Measurements from ENCODE around the gene IGFLR1. TPM values are rescaled to one million over a fixed set of nuclear protein-coding genes. Genes with fewer than 3 reads are reported as not detected.

IGFLR1 gene
- total RNA-seq, 1 donor from 2014 or later, result not detected

DNA sequence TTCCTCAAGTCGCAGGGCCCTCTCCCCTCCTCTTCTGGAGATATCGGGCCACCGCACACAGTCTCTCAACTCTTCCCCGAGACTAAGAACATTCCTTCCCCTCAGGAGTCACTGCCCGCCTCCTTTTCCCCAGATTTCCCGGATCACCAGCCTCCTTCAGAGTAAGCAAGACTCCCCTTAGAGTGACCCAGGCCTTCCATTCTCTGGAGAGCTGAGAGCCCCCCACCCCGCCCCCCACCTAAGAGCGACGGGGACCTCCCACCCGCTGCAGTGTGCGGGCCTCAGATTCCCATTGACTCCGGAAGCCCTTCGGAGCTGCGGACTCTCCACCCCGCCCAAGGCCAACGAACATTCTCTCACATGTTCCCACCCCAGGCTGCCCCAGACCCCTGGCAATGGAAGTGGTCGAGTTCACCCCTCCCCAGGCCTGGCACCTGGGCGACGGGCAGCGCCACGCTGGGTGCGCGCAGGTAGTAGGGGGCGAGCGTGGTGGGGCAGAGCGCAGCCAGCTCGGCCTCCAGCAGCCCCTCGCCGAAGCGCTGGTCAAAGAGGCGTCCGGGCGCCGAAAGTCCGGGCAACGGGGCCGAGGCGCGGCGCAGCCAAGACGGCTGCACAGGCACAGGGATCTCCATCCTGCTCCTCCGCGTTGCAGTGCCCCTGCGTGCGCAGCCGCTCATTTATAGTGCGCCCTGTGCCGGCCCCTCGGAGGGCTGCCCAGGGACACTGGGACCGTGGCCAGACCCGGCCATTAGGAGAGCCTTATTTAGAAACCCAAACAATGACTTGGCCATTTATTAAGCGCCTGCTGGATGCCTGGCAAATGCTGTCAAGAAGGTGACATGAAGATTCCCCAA, 14.4 kb upstream of the IGFLR1 start, which contains the start of gene HSPB6:
Gene HSPB6 (minus strand): TSS at position 653 of the 854 bp plus-strand sequence. CDS start 21 bp downstream, at position 632.
- peak; percentile 50 for DNase-seq (ENCODE audit: low spot score)

DNA sequence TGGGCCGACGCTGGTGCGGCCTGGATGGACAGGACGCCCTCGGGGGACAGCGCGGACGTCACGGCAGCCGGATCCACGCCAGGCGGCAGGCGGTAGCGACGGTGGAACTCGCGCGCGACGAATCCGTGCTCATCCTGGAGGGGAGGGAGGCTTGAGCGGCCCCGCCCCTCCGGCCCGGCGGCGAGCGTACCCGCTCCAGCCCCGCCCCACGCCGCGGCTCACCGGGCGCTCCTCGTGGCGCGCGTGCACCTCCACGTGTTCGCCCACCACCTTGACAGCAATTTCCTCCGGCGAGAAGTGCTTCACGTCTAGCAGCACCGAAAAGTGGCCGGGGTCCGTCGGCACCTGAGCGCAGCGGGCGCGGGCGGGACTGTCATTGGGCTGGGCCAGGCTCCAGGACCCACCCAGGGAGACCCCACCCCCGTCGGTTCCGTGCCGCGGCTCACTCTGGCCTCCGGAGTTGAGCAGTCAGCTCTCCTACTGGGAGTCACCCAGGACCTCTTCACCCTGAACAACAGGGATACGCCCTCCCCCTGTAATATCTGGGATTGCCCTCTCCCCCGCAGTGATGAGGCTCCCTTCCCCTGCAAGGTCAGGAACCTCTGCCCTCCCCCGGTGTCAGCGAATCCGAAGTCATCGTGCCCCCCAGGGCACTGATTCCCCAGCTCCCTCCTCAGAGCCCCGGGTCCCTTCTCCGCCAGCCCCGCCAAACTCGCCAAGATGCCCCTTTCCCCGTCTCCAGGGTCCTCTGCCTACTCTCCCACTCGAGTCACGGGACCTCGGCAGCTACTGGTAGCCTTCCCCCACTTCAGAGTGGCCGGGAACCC, 13.5 kb upstream of the IGFLR1 start:
- DNase-seq (ENCODE audit: low spot score), result peak; percentile 81

DNA sequence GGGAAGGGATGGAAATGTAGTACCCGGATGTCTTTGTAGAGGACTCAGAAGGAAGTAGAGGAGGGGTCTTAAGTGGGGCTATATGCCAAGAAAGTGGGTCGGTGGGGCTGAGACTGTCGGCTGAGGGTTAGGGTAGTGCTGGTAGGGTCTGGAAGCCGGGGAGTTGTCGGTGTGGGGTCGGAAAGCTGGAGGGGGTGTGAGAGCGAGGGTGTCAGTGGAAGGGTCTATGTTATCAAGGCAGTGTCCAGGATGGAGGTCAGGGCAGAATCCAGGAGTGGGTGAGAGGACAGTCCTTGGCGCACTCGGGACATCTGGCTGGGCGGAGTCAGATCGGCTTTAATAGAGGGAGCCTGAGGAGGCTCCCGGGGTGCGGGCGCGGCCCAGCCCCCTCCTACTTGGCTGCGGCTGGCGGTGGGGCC, 12.9 kb upstream of the IGFLR1 start:
- DNase-seq (ENCODE audit: low spot score), result no peak

DNA sequence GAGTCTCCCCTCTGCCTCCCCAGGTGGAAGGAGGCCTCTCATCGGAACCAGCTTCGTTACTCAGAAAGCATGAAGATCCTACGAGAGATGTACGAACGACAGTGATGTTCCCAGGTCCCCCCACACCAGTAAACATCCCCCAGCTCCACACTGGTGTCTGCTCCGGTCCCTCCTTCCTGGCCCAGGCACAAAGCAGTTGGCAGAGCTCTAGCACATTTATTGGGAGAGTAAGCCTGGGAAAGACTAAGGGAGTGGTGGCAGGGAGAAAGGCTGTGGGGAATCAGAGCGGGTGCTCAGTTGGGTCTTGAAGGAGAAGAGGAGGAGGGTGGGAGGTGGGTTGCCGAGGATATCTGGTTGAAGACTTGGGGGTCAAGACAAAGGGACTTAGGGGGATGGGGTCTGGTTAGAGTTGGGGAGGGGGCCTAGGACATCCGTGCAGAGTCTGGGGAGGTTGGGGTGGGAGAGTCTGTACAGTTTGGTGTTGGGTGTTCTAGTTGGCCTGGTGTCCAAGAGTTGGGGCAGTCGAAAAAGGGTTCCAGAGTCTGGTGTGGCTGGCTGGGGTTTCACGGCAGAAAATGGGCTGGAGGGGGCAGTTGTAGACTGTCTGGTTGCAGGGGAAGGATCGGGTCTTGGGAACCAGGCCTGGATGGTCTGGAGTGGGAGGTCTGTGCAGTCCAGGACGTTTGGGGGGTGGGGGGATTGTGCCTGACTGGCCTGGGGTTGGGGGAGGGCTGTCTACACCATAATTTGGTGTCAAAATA, 12.3 kb upstream of the IGFLR1 start:
- DNase-seq (ENCODE audit: low spot score), result peak; percentile 41

DNA sequence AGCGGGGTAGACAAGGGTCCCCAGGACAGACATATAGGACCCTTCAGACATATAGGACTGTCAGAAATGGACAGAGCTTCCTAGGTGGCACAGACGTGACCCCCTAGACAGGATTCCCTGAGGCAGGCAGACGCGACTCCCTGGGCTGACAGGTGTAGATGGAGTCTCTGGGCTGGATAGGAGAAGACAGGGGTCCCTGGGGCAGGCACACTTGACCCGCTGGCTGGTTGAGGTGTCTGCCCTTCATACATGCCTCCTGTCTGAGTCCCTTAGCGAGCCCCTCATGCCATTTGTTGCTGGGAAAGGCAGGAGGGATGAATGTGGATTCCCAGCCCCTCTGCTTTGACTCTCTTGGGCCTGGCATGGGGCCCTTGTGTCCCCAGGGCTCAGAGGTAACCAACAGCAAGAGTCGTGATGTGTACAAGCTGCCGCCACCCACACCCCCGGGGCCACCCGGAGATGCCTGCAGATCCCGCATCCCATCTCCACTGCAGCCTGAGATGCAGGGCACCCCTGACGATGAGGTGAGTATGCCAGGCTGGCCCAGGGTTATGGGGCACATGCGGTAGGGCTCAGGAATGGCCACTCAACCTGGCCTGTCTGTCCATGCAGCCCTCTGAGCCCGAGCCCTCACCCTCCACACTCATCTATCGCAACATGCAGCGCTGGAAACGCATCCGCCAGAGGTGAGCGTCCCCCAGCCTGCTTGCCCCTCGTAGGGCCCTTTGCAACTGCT, 11.6 kb upstream of the IGFLR1 start:
- no peak for DNase-seq (ENCODE audit: low spot score)

DNA sequence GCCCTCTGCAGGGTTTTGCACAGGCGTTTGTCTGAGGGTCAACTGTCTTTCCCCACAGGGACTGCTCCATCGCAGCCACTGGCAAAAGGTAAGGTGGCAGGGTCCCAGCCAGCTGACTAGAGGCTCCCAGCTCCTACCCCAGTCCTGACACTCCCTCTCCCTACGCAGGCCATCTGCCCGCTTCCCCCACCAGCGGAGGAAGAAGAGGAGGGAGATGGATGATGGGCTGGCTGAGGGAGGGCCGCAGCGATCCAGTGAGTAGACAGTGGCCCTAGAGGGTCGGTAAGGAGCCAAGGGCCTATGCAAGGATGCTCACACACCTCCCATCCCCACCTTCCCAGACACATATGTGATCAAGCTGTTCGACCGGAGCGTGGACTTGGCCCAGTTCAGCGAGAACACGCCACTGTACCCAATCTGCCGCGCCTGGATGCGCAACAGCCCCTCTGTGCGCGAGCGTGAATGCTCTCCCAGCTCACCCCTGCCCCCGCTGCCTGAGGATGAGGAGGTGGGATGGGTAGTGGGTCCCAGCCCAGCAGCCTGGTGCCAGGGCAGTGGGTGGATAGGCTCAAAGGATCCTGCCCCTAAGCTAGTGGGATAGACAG, 10.6 kb upstream of the IGFLR1 start:
- no peak for DNase-seq (ENCODE audit: low spot score)

DNA sequence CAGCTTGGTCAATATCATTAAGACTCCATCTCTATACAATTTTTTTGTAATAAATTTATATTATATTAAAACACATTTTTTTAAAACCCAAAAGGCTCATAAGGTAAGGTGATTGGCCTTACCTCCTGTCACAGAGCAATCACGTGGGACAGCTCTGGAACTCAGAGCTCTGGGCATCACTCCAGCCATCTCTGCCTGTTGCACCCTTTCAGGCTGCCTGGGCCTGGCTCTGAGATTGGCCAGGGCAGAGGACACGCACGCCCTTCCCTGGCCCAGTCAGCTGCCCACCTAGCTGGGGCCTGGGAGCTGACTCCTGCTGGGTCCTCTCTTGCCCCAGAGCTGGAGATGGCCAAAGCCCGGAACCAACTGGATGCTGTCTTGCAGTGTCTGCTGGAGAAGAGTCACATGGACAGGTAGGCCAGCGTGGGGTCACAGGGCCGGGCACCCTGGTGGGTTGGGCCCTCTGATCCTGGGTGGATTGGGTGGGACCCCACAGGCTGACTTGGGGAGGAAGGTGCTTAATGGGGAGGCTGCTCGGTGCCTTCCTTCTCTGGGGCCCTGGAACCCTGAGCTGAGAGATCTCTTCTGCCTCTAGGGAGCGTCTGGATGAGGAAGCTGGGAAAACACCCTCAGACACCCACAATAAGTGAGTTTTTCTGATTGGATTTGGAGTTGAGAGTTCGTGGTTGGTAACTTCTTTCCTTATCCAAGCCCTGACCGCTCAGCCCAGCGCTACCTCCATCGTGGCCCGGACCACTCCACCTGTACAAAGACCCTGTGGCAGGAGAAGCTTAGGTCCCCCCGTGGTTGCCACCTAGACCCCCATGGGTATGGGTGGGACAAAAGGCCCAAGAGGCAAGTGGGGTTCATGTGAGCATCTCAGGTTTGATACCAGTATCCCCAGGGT, 9.8 kb upstream of the IGFLR1 start:
- DNase-seq (ENCODE audit: low spot score), result no peak

DNA sequence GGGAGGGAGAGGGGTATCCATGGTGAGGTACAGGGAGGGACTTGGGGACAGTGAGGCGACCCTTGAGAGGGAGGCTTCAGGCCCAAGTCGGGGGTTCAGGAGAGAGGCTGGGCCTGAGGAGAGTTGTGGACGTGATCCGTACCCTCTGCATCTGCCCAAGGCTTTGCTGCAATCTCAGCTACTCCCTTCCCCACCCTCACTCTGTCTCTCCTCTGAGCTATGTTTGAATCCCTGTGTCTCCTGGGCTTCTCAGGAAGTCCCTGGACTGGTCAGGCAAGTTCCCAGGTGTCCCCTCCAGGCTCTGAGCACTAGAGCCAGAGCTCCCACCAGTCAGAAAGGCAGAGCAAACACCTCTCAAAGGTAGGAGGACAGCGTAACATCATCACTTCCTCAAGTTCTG, 7.9 kb upstream of the IGFLR1 start:
- no peak for DNase-seq (ENCODE audit: low spot score)

DNA sequence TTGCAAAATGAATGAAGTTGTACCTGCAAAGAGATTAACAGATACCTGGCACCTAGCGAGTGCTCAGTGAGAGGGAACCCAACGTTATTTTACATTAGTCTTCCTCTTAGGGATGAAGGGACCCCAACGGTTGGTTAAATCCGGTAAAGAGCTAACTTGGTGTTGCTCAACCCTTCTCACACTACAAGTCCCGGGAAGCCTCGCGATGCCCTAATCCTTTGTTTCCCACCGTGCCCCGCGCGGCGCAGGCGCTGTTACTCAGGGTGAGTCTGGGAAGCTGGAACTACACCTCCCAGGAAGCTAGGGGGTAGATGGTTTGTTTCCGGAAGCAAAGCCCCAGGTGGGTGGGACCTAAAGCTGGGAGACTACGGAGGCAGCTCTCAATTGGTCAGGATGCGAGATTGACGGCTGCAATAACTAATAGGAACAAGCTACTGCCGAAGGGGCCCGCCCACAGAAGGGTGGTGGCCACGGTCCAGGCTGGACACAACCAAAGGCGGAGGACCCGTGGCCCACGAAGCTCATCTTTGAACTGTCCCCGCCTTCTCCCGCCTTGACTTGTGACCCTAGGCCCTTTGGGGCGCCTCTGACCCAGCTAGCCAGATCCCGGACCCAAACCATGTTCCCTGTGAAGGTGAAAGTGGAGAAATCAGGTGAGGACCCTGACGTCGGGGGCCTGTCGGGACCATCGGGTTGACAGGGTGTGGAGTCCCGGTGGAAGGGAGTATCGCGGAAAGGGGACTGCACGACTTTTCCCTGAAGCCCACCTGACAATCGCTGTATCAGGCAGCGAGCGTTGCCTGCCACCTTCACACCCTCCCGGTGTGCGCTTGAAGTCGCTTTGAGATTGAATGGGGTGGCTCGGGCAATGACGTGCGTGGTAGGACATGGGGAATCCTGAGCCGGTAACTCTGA, 6.1 kb upstream of the IGFLR1 start, which contains the start of gene LIN37:
Gene LIN37 (plus strand): TSS at position 471 of the 915 bp plus-strand sequence. CDS start 149 bp downstream, at position 620.
- peak; percentile 100 for DNase-seq (ENCODE audit: low spot score)

DNA sequence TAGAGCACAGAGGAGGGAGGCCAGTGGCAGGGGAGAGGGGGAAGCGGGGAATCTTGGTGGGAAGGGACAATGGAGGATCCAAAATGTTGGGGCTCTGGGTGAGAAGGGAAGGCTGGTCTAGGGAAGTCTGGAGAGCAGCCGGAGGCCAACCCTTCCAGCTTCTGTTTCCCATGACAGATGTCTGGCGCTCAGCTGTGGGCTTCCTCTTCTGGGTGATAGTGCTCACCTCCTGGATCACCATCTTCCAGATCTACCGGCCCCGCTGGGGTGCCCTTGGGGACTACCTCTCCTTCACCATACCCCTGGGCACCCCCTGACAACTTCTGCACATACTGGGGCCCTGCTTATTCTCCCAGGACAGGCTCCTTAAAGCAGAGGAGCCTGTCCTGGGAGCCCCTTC, 4.3 kb upstream of the IGFLR1 start:
- no peak for DNase-seq (ENCODE audit: low spot score)

DNA sequence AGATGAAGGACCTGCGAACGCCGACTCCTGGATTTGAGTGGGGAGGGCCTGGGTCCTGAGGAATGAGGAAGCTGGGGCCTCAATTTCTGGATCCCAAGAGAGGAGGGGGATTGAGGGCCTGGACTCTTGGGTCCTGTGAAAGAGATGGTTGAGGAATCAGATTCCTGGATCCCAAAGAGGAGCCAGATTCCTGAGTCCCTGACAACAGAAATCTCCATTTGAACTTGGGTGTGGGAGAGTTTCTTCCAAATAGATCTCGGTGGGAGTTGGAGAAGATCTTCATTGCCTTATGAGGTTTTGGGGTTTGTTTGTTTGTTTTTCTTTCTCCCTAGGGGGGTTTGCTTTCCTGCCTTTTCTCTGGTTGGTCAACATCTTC, 3.8 kb upstream of the IGFLR1 start:
- DNase-seq (ENCODE audit: low spot score), result no peak

DNA sequence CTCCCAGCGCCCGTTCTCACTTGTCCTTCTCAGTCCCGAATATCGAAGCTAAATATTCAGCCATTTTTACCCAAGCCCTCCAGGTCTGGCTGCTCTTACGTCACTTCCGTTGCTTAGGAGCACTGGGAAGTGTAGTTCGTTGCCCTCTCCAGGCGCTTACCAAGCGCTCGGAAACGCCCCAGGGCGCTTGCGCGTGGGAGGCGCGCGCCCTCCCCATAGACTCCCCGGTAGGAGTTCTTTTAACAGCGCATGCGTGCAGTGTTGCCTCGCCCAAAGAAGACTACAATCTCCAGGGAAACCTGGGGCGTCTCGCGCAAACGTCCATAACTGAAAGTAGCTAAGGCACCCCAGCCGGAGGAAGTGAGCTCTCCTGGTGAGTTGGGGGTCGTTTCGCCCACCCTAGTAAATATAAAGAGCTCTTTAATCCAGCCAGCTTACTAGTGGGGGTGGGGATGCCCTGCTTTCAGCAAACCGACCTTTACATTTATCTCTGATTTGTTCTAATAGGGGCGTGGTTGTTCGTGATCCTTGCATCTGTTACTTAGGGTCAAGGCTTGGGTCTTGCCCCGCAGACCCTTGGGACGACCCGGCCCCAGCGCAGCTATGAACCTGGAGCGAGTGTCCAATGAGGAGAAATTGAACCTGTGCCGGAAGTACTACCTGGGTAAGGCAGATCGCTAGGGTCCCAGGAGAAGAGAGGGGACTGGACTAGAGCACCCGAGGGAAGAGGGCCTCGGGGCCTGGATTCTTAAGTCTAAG, 3.3 kb upstream of the IGFLR1 start, which contains the start of the genes PSENEN and U2AF1L4:
Gene PSENEN (plus strand): TSS at position 324 of the 759 bp plus-strand sequence. CDS start 280 bp downstream, at position 604.
Gene U2AF1L4 (minus strand): TSS at position 91 of the 759 bp plus-strand sequence. CDS start 27 bp downstream, at position 64.
- DNase-seq (ENCODE audit: low spot score), result peak; percentile 100

DNA sequence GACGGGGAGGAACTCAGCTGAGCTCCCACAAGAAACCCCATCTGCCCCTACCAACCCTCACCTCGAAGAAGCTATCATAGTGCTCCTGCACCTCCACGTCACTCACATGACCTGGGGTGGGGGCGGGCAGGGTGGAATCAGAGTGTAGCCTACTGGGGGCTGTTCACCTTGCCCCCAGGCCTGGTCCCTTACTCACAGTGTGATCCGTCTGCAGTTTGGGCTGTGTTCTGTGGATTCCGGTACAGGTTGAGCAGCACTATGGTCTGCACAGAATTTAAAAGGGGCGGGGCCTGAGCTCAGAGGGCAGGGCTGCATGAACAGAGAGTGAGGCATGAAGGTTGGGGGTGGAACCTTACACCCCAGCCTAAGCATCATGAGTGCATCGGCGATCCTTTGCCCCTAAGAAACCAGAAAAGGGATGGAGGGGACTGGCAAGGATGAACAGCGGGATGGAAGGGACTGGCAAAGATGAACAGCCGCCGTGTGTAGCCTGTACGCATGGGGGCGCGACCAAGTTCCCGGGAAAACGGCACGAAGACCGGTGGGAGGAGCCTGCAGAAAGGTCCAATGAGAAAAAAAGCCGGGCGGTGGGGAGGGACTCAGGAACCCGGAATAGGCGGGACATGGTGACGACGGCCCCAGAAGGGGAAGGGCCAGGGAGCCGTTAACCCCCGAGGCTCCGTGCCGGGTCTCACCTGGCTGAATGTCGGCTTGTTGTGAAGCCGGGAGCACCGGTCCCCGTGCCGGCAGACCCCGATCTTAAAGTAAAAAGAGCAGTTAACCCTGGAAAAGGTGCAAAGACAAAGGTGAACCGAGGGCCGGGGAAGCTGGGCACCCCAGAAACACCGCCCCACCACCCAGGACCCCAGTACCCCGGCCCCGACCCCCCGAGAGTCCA, 2.4 kb upstream of the IGFLR1 start:
- DNase-seq (ENCODE audit: low spot score), result peak; percentile 98

DNA sequence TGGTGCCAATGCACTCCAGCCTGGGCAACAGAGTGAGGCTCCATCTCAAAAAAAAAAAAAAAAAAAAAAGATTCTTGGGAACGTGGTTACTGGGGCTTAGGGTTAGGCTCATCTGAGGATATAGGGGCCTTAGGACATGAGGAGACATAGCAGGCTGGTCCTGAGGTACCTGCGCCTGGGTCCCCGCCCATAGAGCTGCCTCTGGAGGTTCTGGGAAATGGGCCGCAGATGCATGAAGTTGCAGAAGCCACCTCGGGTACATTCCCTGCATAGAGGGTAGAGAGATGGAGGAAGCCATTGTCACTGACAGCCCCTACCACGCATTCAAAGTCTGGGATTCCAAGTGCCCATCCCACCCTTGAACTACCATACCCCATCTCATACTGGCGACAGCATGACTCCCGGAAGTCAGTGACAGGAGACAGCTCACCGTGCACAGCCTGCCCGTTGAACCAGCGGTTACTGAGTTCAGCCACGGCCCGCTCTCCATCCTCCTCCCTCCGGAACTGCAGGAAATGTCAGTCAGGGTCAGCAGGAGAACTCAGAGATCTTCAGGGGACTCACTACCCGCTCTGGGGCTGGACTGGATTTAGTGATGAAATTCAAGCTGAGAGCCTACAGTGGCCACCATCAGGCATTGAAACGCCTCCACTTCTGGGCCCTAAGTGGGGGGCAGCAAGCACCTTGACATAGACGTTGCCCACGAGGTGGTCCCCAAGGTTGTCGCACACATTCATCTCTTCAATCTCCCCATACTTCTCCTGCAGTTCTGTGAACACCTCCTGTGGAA, 1.6 kb upstream of the IGFLR1 start:
- DNase-seq (ENCODE audit: low spot score), result no peak

DNA sequence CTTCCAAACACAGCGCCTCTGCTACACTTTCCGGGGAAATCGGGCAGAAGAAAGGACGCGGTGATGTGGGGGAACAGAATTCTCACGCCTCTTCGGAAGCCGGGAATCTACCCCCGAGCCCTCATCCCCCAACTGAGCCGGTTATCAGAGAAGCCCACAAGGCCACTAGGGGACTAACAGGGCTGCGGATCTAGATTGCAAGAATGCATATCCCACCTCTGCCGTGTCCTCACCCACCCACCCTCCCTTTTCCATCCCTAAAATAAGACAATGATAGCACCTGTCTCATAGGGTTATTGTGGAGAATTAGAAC, 1.1 kb downstream of the IGFLR1 start:
- no peak for DNase-seq (ENCODE audit: low spot score)
